HG03064 (cell line): ENCODE results near the gene PDE9A.

Experiments
- ATAC-seq: cut with Tn5 transposase; IDR thresholded peaks from one replicate; pipeline ENCODE4 v1.9.1; 2021; ENCODE audit warnings: low read depth; ENCODE audit not compliant: unreplicated experiment

Gene PDE9A

GRCh38 chr21:42734323-42734971 lies 81.0 kb downstream of the PDE9A start:
- no peak for ATAC-seq

DNA sequence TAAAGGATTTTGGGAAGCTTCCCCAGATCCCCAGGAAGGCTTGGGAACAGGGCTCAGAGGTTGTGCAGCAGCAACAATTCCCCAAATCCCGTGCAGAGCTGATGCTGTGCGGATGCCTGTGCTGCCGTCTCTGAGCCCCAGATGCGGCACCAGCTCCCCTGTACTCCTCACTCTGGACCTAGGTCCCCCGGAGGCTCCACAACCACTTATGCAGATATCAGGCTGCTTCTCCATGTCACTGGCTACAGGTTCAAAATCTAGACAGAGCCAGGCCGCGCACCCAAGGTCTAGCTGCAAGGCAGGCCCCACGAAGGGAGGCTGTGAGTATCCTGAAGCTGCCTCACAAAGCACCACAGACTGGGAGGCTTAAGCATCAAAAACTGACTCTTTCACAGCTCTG lies 81.6 kb downstream of the PDE9A start:
- ATAC-seq: no peak

- ATAC-seq: no peak
Observed at GRCh38 chr21:42735944-42736343, 82.5 kb downstream of the PDE9A start.

GRCh38 chr21:42736646-42737350 lies 83.4 kb downstream of the PDE9A start:
- no peak for ATAC-seq

DNA sequence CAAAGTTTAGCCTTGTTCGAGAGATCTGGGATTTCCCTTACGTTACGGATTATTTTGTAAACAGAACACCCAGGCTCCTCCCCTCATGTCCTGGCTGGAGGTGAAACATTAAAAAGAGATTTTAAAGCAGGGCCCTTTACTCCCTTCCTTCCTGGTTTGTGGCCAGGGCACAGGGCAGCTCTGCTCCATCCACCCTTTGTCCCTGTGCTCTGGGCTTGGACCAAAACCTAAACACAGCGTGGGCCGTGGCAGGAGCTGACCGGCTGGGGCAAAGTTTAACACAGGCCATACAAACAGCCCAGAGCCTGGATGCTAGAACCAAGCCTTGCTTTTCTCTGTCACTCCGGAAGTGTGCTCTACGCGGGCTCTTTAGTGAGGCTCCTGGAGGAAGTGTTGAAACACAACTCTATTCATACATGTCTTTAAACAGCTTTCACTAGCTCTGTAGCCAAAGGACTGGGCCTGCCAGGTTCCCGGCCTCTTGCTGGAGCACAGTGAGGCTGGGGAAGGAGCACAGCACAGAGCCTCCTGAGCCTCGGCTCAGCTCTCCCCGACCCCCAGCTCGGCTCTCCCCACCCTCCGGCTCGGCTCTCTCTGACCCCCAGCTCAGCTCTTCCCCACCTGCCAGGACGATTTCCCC lies 84.7 kb downstream of the PDE9A start:
- no peak for ATAC-seq

DNA sequence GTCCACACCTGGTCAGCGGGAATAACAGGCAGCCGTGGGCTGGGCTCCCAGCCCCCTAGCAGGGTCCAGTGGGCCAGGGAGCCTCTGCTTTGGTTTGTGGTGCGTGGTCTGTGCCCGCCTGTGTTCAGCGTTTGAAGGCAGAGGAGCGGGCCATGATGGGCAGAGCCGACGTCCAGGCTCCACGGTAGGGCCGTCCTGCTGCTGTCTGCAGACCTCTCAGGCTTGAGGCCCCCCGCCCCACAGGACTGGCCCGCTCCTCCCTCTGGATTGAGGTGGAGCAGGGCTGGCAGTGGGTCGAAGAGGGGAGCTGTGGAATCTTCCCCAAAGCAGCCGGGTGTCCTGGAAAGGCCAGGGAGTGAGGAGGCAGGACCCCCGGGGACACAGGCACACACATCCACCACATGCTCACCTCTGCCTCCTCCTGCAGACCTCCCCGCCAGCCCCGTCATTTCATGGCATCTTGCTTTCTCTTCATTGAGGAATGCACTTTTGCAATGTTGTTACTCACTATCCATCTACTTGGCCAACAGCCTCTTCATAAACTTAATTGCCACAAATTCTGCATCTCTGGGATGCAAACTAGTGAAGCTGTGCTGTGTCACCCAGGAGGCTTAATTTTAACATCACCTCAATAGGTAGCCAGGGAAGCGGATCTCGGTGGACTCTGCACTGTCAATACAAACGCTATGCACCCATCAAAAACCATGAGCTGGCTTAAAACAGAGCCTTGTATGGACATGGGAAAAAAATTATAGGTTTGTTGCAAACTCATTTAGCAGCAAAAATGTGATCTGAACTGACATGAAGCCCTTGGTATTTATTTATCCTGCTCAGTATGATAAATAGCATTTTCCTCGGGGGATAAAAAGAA lies 85.9 kb downstream of the PDE9A start:
- ATAC-seq: no peak

GRCh38 chr21:42740405-42740909 lies 87.0 kb downstream of the PDE9A start:
- no peak for ATAC-seq

DNA sequence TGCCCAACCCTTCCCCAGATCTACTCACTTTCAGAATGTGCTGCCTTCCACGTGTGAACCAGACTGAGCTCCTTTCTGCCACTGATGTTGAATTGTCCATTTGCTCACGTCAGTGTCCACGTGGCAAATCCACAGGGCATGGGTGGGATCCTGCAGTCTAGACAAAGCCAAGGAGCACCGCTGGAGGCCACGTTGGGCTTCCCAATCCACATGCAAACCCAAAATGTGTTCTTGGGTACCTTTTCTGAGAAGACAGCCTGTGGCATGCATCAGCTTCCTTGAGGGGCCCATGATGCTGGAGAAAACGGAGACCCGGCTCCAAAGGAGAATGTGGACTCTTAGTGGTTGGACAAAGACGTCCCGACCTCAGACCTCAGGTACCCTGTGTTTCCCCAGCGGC lies 87.6 kb downstream of the PDE9A start:
- ATAC-seq: no peak

DNA sequence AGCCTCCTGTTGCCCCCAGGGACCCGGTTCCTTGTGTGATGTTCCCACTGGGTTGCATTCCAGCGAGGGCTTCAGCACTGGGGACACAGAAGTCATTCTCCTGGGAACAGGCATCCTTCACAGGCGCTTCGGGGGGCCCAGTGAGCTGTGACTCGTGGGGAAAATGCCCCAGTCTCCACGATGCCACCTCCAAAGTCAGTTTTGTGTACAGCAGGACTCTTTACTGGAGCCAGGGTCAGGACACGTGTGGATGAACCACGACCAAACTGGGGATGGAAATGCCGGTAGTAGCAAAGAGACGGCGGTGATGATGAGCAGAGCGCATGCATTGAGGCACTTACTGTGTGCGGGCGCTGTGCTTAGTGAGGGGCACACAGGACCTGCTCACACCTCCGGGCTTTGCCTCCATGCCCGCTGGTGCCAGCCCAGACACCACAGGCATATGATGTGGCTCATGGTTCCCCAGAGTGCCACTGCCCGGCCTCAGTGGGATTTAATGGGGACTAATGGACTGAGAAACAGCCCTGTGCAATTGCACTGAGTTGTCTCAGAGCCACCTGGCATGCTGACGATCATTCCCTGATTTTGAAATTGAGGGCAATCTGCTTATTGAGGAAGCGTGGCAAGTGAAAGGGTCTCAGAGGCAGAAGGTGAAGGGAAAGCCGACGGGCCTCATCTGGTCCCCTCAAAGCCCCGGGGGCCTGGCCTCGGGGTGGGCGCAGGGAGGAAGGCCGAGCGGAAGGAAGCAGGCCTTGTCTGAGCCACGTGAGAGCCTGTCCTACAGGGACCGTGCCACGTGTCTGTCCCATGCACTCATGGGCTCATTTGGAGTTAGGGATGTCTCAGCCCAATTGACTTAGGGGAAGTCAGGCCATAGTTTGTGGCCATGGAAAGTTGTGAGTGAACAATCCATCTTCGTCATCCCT lies 91.4 kb downstream of the PDE9A start:
- no peak for ATAC-seq

- no peak for ATAC-seq
Observed at GRCh38 chr21:42745511-42746239, 92.3 kb downstream of the PDE9A start.

GRCh38 chr21:42746240-42746592 lies 92.8 kb downstream of the PDE9A start:
- no peak for ATAC-seq

- no peak for ATAC-seq
Observed at GRCh38 chr21:42746593-42747275, 93.3 kb downstream of the PDE9A start.

DNA sequence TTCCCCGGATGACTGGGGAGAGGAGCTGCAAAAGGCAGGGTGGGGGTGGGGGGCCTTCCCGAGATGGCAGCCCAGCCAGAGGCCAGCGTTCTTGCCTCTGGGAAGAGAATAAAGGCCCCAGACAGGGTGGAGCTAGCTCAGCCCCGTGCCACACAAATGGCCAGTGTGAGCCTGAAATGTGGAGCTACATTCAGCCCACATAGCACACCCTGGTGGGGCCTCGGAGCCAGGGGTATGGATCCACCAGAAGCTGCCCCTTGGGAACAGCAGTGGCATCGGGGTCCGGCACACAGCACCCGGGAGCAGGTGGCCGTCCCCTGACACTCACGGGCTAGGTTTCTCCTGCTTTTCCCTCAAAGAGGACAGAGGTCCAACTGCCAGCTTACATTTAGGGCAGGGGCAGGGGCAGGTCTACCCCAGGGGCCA lies 93.9 kb downstream of the PDE9A start:
- ATAC-seq: no peak

DNA sequence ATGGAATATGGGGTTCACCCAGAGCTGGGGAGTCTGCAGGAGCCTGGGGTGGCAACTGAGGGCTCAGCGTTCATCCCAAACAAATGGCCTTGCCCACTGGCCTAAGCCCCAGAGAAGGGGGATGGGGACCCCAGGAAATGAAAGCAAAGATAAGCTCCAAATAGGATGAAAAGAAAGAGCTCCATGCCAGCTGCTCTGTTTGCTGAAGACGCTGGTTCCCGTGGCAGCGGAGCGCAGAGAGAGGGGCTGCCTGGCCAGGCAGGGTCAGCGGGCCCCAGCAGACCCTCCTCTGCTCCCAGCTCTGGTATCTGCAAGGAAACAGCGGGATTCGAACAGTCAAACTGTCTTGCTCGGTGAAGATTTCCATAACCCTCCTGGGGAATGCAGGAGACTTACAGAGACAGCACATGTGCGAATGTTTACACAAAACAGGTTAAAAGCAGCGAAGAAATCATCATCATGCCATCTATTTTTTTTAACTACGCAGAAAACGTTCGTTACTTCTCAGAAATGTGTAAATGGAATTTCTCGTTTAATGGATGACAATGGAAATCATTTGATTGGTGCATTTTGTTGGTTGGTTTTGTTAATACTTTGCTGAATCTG lies 94.4 kb downstream of the PDE9A start:
- ATAC-seq: no peak

DNA sequence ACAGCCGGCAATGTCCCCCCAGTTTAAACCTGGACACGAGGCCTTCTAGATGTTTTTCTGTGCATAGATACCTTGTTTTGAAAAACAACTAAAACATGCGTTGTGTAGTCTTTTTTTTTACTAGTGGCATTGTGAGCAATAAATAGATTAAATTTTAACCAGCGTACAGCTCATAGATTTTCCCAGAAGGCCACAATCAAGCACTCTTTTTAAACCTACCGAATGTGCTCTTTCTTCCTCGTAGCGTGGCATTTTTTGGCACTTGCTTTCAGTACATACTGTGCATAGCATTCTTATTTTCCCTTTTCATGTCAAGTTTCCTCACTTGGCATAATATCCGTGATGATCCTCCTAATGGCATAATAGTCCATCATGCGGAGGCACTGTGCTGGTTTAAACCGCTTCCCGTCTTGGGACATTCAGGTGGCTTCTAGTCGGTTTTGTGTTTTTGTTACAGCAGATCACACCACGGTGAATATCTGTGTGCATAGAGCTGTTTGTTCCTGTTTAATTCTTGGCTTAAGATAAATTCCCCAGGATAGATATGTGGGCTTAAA lies 95.3 kb downstream of the PDE9A start:
- ATAC-seq: no peak

GRCh38 chr21:42750737-42751530 lies 97.5 kb downstream of the PDE9A start:
- no peak for ATAC-seq

GRCh38 chr21:42751866-42752265 lies 98.4 kb downstream of the PDE9A start:
- no peak for ATAC-seq
